Measurements from ENCODE around the gene C9orf153. TPM values are rescaled to one million over a fixed set of nuclear protein-coding genes. Genes with fewer than 3 reads are reported as not detected.
A peak's percentile ranks its signal among the peaks of the same experiment; 100 is the strongest.

The C9orf153 gene
- total RNA-seq, 1 experiment from 2014 or later = 0.17 TPM

GRCh38 chr9:86242071-86242470 lies 17.4 kb downstream of the C9orf153 start:
- Histone ChIP-seq H2BK15ac (ENCODE audit: low read depth, low read length) (no peak overlapping the region), H4K5ac (ENCODE audit: insufficient read length, low read depth, low read length) (no peak overlapping the region), H3K18ac (ENCODE audit: insufficient read length, low read depth, low read length) (peak overlapping the region; percentile 30), H3K9ac (ENCODE audit: extremely low read depth, insufficient read length, low read length) (no peak overlapping the region), H2BK120ac (ENCODE audit: low read depth, low read length, poor library complexity, severe bottlenecking) (no peak overlapping the region), H4K8ac (replicated peaks; ENCODE audit: insufficient read length, low read depth, low read length) (no peak overlapping the region), H3K4me1 (ENCODE audit: insufficient read depth, low read length) (no peaks in the 10 kb centered on the region), H4K91ac (ENCODE audit: insufficient read length, low read depth, low read length) (no peak overlapping the region), H3K79me2 (ENCODE audit: insufficient read depth, low read length) (no peaks in the 10 kb centered on the region), H3K56ac (ENCODE audit: insufficient read length, low read depth, low read length) (no peak overlapping the region), H2BK20ac (ENCODE audit: low read depth, low read length, poor library complexity, severe bottlenecking) (no peak overlapping the region), H2BK5ac (ENCODE audit: insufficient read length, low read length) (no peak overlapping the region), H3K27me3 (ENCODE audit: insufficient read depth, low read length) (no peaks in the 10 kb centered on the region), H3K14ac (ENCODE audit: insufficient read depth, low read length) (no peak overlapping the region), H3K9me3 (ENCODE audit: control insufficient read depth, low read depth, low read length) (no peaks in the 10 kb centered on the region), H2BK12ac (ENCODE audit: insufficient read length, low read depth, low read length) (no peak overlapping the region), H2AK5ac (ENCODE audit: insufficient read length, low read length) (no peak overlapping the region), H3K23ac (ENCODE audit: insufficient read length, low read depth, low read length) (no peak overlapping the region), H2AFZ (ENCODE audit: low read length) (no peak overlapping the region), H3K27ac (ENCODE audit: insufficient read length, low read depth, low read length) (no peak overlapping the region), H3T11ph (ENCODE audit: low read length) (no peak overlapping the region), H4K20me1 (ENCODE audit: control insufficient read depth, insufficient read depth, insufficient read length) (no peaks in the 10 kb centered on the region), H3K23me2 (ENCODE audit: insufficient read length, low read depth, low read length, poor library complexity, severe bottlenecking) (no peaks in the 10 kb centered on the region), H3K79me1 (ENCODE audit: insufficient read depth, low read depth, low read length, poor library complexity, severe bottlenecking) (no peaks in the 10 kb centered on the region), H3K4ac (ENCODE audit: low read depth, low read length) (no peak overlapping the region), H3K4me2 (ENCODE audit: insufficient read depth, insufficient read length, low read length) (no peak overlapping the region)
- Mint-ChIP-seq H3K27ac (peak overlapping the region in 1 of 3 experiments; percentile 27; a peak in 2 of 7 replicates), H3K27me3 (ENCODE audit: low read depth) (no peaks in the 10 kb centered on the region), H3K9me3 (no peaks in the 10 kb centered on the region), H3K4me1 (peaks cover 7% of the 10 kb centered on the region in 2 experiments; a peak in 3 of 4 replicates), H3K4me3 (no peak overlapping the region), H3K36me3 (ENCODE audit: insufficient read depth in 1 of 3, low read depth in 3 of 3) (no peaks in the 10 kb centered on the region)
- TF ChIP-seq, protein P1, sequence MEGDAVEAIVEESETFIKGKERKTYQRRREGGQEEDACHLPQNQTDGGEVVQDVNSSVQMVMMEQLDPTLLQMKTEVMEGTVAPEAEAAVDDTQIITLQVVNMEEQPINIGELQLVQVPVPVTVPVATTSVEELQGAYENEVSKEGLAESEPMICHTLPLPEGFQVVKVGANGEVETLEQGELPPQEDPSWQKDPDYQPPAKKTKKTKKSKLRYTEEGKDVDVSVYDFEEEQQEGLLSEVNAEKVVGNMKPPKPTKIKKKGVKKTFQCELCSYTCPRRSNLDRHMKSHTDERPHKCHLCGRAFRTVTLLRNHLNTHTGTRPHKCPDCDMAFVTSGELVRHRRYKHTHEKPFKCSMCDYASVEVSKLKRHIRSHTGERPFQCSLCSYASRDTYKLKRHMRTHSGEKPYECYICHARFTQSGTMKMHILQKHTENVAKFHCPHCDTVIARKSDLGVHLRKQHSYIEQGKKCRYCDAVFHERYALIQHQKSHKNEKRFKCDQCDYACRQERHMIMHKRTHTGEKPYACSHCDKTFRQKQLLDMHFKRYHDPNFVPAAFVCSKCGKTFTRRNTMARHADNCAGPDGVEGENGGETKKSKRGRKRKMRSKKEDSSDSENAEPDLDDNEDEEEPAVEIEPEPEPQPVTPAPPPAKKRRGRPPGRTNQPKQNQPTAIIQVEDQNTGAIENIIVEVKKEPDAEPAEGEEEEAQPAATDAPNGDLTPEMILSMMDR (conservative IDR thresholded peaks at IDR 0.05) = no peak
- DNase-seq = no peak
- no CpG with 5 or more reads among the region's 2 CpGs for WGBS (ENCODE audit: extremely low coverage, insufficient read length, low lambda C conversion rate)

Measured in H9 (cell line).